Type B pancreatic cell (in vitro differentiated cells): Measurements from ENCODE around the gene GNAS-AS1. TPM values are rescaled to one million over a fixed set of nuclear protein-coding genes. Genes with fewer than 3 reads are reported as not detected.

Experiments used
- DNase-seq: peaks from one replicate; pipeline ENCODE4 v3.0.0; 2021; ENCODE audit warnings: mixed read lengths; ENCODE audit not compliant: unreplicated experiment; ENCODE audit errors: extremely low spot score
- H3K27ac Mint-ChIP-seq: 2 replicates; pipeline ENCODE4 v1.8.0; 2021; ENCODE audit warnings: mild to moderate bottlenecking, mixed read lengths
- H3K27me3 Mint-ChIP-seq: 2 replicates; pipeline ENCODE4 v1.8.0; 2021; ENCODE audit warnings: mixed read lengths
- H3K36me3 Mint-ChIP-seq: 2 replicates; pipeline ENCODE4 v1.8.0; 2021; ENCODE audit warnings: mixed read lengths
- H3K4me1 Mint-ChIP-seq: one replicate; pipeline ENCODE4 v1.8.0; 2021; ENCODE audit warnings: mixed read lengths; ENCODE audit not compliant: unreplicated experiment
- H3K4me3 Mint-ChIP-seq: 2 replicates; pipeline ENCODE4 v1.8.0; 2021; ENCODE audit warnings: mild to moderate bottlenecking, mixed read lengths
- H3K9me3 Mint-ChIP-seq: 2 replicates; pipeline ENCODE4 v1.8.0; 2021; ENCODE audit warnings: mixed read lengths
- CTCF ChIP-seq: fragments of 200-600 bp; sonication (generic); conservative IDR thresholded peaks from 2 replicates; pipeline ENCODE4 v1.5.0; 2021; ENCODE audit warnings: antibody characterized with exemption, mild to moderate bottlenecking
- total RNA-seq: library from RNA; stranded (reverse); gene quantifications from 2 replicates; pipeline ENCODE4 v1.2.1, GENCODE V29; 2021; ENCODE audit warnings: low replicate concordance

GNAS-AS1 gene
- total RNA-seq, 1 donor from 2014 or later, result 6.1 TPM

GRCh38 chr20:58787211-58788005 lies 63.3 kb downstream of the GNAS-AS1 start:
- no peak overlapping the region for H3K4me3 Mint-ChIP-seq
- no peak for TF ChIP-seq CTCF
- H3K9me3 Mint-ChIP-seq, result no peaks in the 10 kb centered on the region
- no peak overlapping the region for H3K27ac Mint-ChIP-seq
- no peak for DNase-seq
- peaks cover 28% of the 10 kb centered on the region for H3K27me3 Mint-ChIP-seq
- peaks cover 20% of the 10 kb centered on the region for H3K4me1 Mint-ChIP-seq
- no peaks in the 10 kb centered on the region for H3K36me3 Mint-ChIP-seq

- H3K27ac Mint-ChIP-seq, result no peak overlapping the region
- TF ChIP-seq CTCF, result no peak
- peaks cover 45% of the 10 kb centered on the region for H3K27me3 Mint-ChIP-seq
- H3K4me1 Mint-ChIP-seq, result peaks cover 16% of the 10 kb centered on the region
- H3K9me3 Mint-ChIP-seq, result no peaks in the 10 kb centered on the region
- DNase-seq, result no peak
- H3K36me3 Mint-ChIP-seq, result no peaks in the 10 kb centered on the region
- no peak overlapping the region for H3K4me3 Mint-ChIP-seq
These were observed 66.2 kb downstream of the GNAS-AS1 start for GRCh38 chr20:58784321-58785074.

- peaks cover 8% of the 10 kb centered on the region for H3K4me1 Mint-ChIP-seq
- H3K27ac Mint-ChIP-seq, result no peak overlapping the region
- no peak for TF ChIP-seq CTCF
- DNase-seq, result no peak
- no peaks in the 10 kb centered on the region for H3K9me3 Mint-ChIP-seq
- H3K36me3 Mint-ChIP-seq, result no peaks in the 10 kb centered on the region
- H3K4me3 Mint-ChIP-seq, result no peak overlapping the region
- peaks cover 41% of the 10 kb centered on the region for H3K27me3 Mint-ChIP-seq
These were observed 67.1 kb downstream of the GNAS-AS1 start for GRCh38 chr20:58783511-58784011.

- Mint-ChIP-seq H3K9me3 (no peaks in the 10 kb centered on the region), H3K4me3 (no peak overlapping the region), H3K4me1 (peaks cover 8% of the 10 kb centered on the region), H3K27ac (no peak overlapping the region), H3K27me3 (peaks cover 51% of the 10 kb centered on the region), H3K36me3 (no peaks in the 10 kb centered on the region)
- no peak for TF ChIP-seq CTCF
- no peak for DNase-seq
These were observed 69.6 kb downstream of the GNAS-AS1 start for GRCh38 chr20:58781138-58781537.

GRCh38 chr20:58778760-58779159 lies 71.9 kb downstream of the GNAS-AS1 start:
- Mint-ChIP-seq H3K4me1 (peaks cover 3% of the 10 kb centered on the region), H3K27ac (no peak overlapping the region), H3K4me3 (no peak overlapping the region), H3K9me3 (no peaks in the 10 kb centered on the region), H3K27me3 (peaks cover 59% of the 10 kb centered on the region), H3K36me3 (no peaks in the 10 kb centered on the region)
- TF ChIP-seq CTCF, result no peak
- DNase-seq, result no peak
